ENCODE data around the gene UBE2E1.

UBE2E1 gene

GRCh38 chr3:23809840-23810342, 4.1 kb downstream of the UBE2E1 start:
- H3K4me3 ChIP-seq (ENCODE audit: control insufficient read depth in 1 of 7, extremely low read depth in 1 of 7, insufficient read depth in 4 of 7, low read depth in 2 of 7, low read length in 6 of 7): peak overlapping the region in 6 of 7 experiments; percentile 64 to 85 (median 76)
- H3K9me3 ChIP-seq (ENCODE audit: control extremely low read depth in 1 of 5, control insufficient read depth in 4 of 5, insufficient read depth in 2 of 5, low read depth in 1 of 5, low read length in 4 of 5): no peaks in the 10 kb centered on the region
- CTCF ChIA-PET: interaction anchor here (2.1 to 2.3 kb wide), 2 partner anchors 17 to 20 kb away, joined by 6 read pairs; no protein-coding TSS in a partner anchor
- POLR2A ChIA-PET: interaction anchor here (0.6 kb wide), 1 partner anchor 232 kb away, joined by 4 read pairs; no protein-coding TSS in a partner anchor
- DNase-seq: peak in 2 of 3 donors; percentile 25 to 37
- WGBS (ENCODE audit: insufficient coverage): 12% methylated on average over 8 of the region's 13 CpGs
- no peaks in the 10 kb centered on the region for H3K27me3 ChIP-seq (replicated peaks in 2 of 5; ENCODE audit: control insufficient read depth in 4 of 5, insufficient read depth in 5 of 5, low read length in 4 of 5)
- peaks cover 0 to 25% (median 2%) of the 10 kb centered on the region in 4 experiments for H3K36me3 ChIP-seq (ENCODE audit: control insufficient read depth in 4 of 4, insufficient read depth in 4 of 4, low read length in 3 of 4)
- H3K4me1 ChIP-seq (ENCODE audit: control extremely low read depth in 1 of 4, control insufficient read depth in 4 of 4, insufficient read depth in 4 of 4, low read length in 3 of 4): peaks cover 16 to 55% (median 52%) of the 10 kb centered on the region in 4 experiments
- H3K27ac ChIP-seq (ENCODE audit: insufficient read depth in 1 of 2, low read depth in 1 of 2, low read length in 2 of 2, poor library complexity in 1 of 2, severe bottlenecking in 2 of 2): peak overlapping the region; percentile 64 to 79

GRCh38 chr3:23810343-23811184, 4.8 kb downstream of the UBE2E1 start:
- Histone ChIP-seq H3K27me3 (replicated peaks in 2 of 5; ENCODE audit: control insufficient read depth in 4 of 5, insufficient read depth in 5 of 5, low read length in 4 of 5) (no peaks in the 10 kb centered on the region), H3K36me3 (ENCODE audit: control insufficient read depth in 4 of 4, insufficient read depth in 4 of 4, low read length in 3 of 4) (peaks cover 0 to 25% (median 3%) of the 10 kb centered on the region in 4 experiments), H3K4me3 (ENCODE audit: control insufficient read depth in 1 of 7, extremely low read depth in 1 of 7, insufficient read depth in 4 of 7, low read depth in 2 of 7, low read length in 6 of 7) (peak overlapping the region; percentile 47 to 85 (median 74)), H3K4me1 (ENCODE audit: control extremely low read depth in 1 of 4, control insufficient read depth in 4 of 4, insufficient read depth in 4 of 4, low read length in 3 of 4) (peaks cover 19 to 57% (median 52%) of the 10 kb centered on the region in 4 experiments), H3K9me3 (ENCODE audit: control extremely low read depth in 1 of 5, control insufficient read depth in 4 of 5, insufficient read depth in 2 of 5, low read depth in 1 of 5, low read length in 4 of 5) (no peaks in the 10 kb centered on the region), H3K27ac (ENCODE audit: insufficient read depth in 1 of 2, low read depth in 1 of 2, low read length in 2 of 2, poor library complexity in 1 of 2, severe bottlenecking in 2 of 2) (peak overlapping the region; percentile 64 to 79)
- under 1% methylated on average over 36 of the region's 78 CpGs for WGBS (ENCODE audit: insufficient coverage)
- CTCF ChIA-PET: interaction anchor here (1.4 to 2.3 kb wide), 3 partner anchors 17 to 26 kb away, joined by 4 to 6 read pairs (median 6); no protein-coding TSS in a partner anchor
- POLR2A ChIA-PET: interaction anchor here (0.6 kb wide), 1 partner anchor 233 kb away, joined by 4 read pairs; no protein-coding TSS in a partner anchor
- DNase-seq: peak in 2 of 3 donors; percentile 61 to 71

- no peaks in the 10 kb centered on the region for H3K9me3 ChIP-seq (ENCODE audit: control extremely low read depth in 1 of 5, control insufficient read depth in 4 of 5, insufficient read depth in 2 of 5, low read depth in 1 of 5, low read length in 4 of 5)
- no peaks in the 10 kb centered on the region for H3K27me3 ChIP-seq (replicated peaks in 2 of 5; ENCODE audit: control insufficient read depth in 4 of 5, insufficient read depth in 5 of 5, low read length in 4 of 5)
- H3K4me3 ChIP-seq (ENCODE audit: control insufficient read depth in 1 of 7, extremely low read depth in 1 of 7, insufficient read depth in 4 of 7, low read depth in 2 of 7, low read length in 6 of 7): peak overlapping the region; percentile 47 to 85 (median 74)
- H3K27ac ChIP-seq (ENCODE audit: insufficient read depth in 1 of 2, low read depth in 1 of 2, low read length in 2 of 2, poor library complexity in 1 of 2, severe bottlenecking in 2 of 2): peak overlapping the region; percentile 64 to 79
- CTCF ChIA-PET: interaction anchor here (0.8 to 2.3 kb wide), 4 partner anchors 19 to 66 kb away, joined by 3 to 9 read pairs (median 5); no protein-coding TSS in a partner anchor
- peaks cover 21 to 62% (median 58%) of the 10 kb centered on the region in 4 experiments for H3K4me1 ChIP-seq (ENCODE audit: control extremely low read depth in 1 of 4, control insufficient read depth in 4 of 4, insufficient read depth in 4 of 4, low read length in 3 of 4)
- POLR2A ChIA-PET: no interaction called here
- peak in 1 of 3 donors; percentile 23 for DNase-seq
- H3K36me3 ChIP-seq (ENCODE audit: control insufficient read depth in 4 of 4, insufficient read depth in 4 of 4, low read length in 3 of 4): peaks cover 0 to 29% (median 3%) of the 10 kb centered on the region in 4 experiments
- WGBS (ENCODE audit: insufficient coverage): 22% methylated on average over 9 of the region's 10 CpGs
Observed at GRCh38 chr3:23811185-23811527, 5.4 kb downstream of the UBE2E1 start.

GRCh38 chr3:23811919-23812318, 6.2 kb downstream of the UBE2E1 start:
- CTCF ChIA-PET: interaction anchor here (0.8 to 2.3 kb wide), 3 partner anchors 20 to 65 kb away, joined by 3 to 9 read pairs (median 4); no protein-coding TSS in a partner anchor
- Histone ChIP-seq H3K27ac (ENCODE audit: insufficient read depth in 1 of 2, low read depth in 1 of 2, low read length in 2 of 2, poor library complexity in 1 of 2, severe bottlenecking in 2 of 2) (no peak overlapping the region), H3K27me3 (replicated peaks in 2 of 5; ENCODE audit: control insufficient read depth in 4 of 5, insufficient read depth in 5 of 5, low read length in 4 of 5) (no peaks in the 10 kb centered on the region), H3K36me3 (ENCODE audit: control insufficient read depth in 4 of 4, insufficient read depth in 4 of 4, low read length in 3 of 4) (peaks cover 0 to 29% (median 3%) of the 10 kb centered on the region in 4 experiments), H3K9me3 (ENCODE audit: control extremely low read depth in 1 of 5, control insufficient read depth in 4 of 5, insufficient read depth in 2 of 5, low read depth in 1 of 5, low read length in 4 of 5) (no peaks in the 10 kb centered on the region), H3K4me3 (ENCODE audit: control insufficient read depth in 1 of 7, extremely low read depth in 1 of 7, insufficient read depth in 4 of 7, low read depth in 2 of 7, low read length in 6 of 7) (peak overlapping the region in 1 of 7 experiments; percentile 83), H3K4me1 (ENCODE audit: control extremely low read depth in 1 of 4, control insufficient read depth in 4 of 4, insufficient read depth in 4 of 4, low read length in 3 of 4) (peaks cover 21 to 64% (median 57%) of the 10 kb centered on the region in 4 experiments)
- DNase-seq: no peak
- POLR2A ChIA-PET: no interaction called here

GRCh38 chr3:23815879-23816278, 10.1 kb downstream of the UBE2E1 start:
- CTCF ChIA-PET: interaction anchor here (0.6 kb wide), 1 partner anchor 16 kb away, joined by 3 read pairs; no protein-coding TSS in a partner anchor
- Histone ChIP-seq H3K9me3 (ENCODE audit: control extremely low read depth in 1 of 5, control insufficient read depth in 4 of 5, insufficient read depth in 2 of 5, low read depth in 1 of 5, low read length in 4 of 5) (no peaks in the 10 kb centered on the region), H3K4me1 (ENCODE audit: control extremely low read depth in 1 of 4, control insufficient read depth in 4 of 4, insufficient read depth in 4 of 4, low read length in 3 of 4) (peaks cover 6 to 35% (median 24%) of the 10 kb centered on the region in 4 experiments), H3K36me3 (ENCODE audit: control insufficient read depth in 4 of 4, insufficient read depth in 4 of 4, low read length in 3 of 4) (peaks cover 0 to 33% (median 6%) of the 10 kb centered on the region in 4 experiments), H3K4me3 (ENCODE audit: control insufficient read depth in 1 of 7, extremely low read depth in 1 of 7, insufficient read depth in 4 of 7, low read depth in 2 of 7, low read length in 6 of 7) (peak overlapping the region in 1 of 7 experiments; percentile 50), H3K27ac (ENCODE audit: insufficient read depth in 1 of 2, low read depth in 1 of 2, low read length in 2 of 2, poor library complexity in 1 of 2, severe bottlenecking in 2 of 2) (peak overlapping the region in 1 of 2 experiments; percentile 27), H3K27me3 (replicated peaks in 2 of 5; ENCODE audit: control insufficient read depth in 4 of 5, insufficient read depth in 5 of 5, low read length in 4 of 5) (no peaks in the 10 kb centered on the region)
- POLR2A ChIA-PET: interaction anchor here (1.4 kb wide), 1 partner anchor 10 kb away, joined by 3 read pairs; no protein-coding TSS in a partner anchor
- 0% methylated on average over 1 of the region's 3 CpGs for WGBS (ENCODE audit: insufficient coverage)
- DNase-seq: no peak

- H3K4me1 ChIP-seq (ENCODE audit: control extremely low read depth in 1 of 4, control insufficient read depth in 4 of 4, insufficient read depth in 4 of 4, low read length in 3 of 4): peaks cover 6 to 28% (median 16%) of the 10 kb centered on the region in 4 experiments
- WGBS (ENCODE audit: insufficient coverage): no CpG with 5 or more reads among the region's 2 CpGs
- no peaks in the 10 kb centered on the region for H3K27me3 ChIP-seq (replicated peaks in 2 of 5; ENCODE audit: control insufficient read depth in 4 of 5, insufficient read depth in 5 of 5, low read length in 4 of 5)
- CTCF ChIA-PET: interaction anchor here (1.3 to 1.7 kb wide), 3 partner anchors 8 to 11 kb away, joined by 4 read pairs; no protein-coding TSS in a partner anchor
- H3K36me3 ChIP-seq (ENCODE audit: control insufficient read depth in 4 of 4, insufficient read depth in 4 of 4, low read length in 3 of 4): peaks cover 0 to 33% (median 6%) of the 10 kb centered on the region in 4 experiments
- DNase-seq: no peak
- no peaks in the 10 kb centered on the region for H3K9me3 ChIP-seq (ENCODE audit: control extremely low read depth in 1 of 5, control insufficient read depth in 4 of 5, insufficient read depth in 2 of 5, low read depth in 1 of 5, low read length in 4 of 5)
- no peak overlapping the region for H3K27ac ChIP-seq (ENCODE audit: insufficient read depth in 1 of 2, low read depth in 1 of 2, low read length in 2 of 2, poor library complexity in 1 of 2, severe bottlenecking in 2 of 2)
- H3K4me3 ChIP-seq (ENCODE audit: control insufficient read depth in 1 of 7, extremely low read depth in 1 of 7, insufficient read depth in 4 of 7, low read depth in 2 of 7, low read length in 6 of 7): no peak overlapping the region
- POLR2A ChIA-PET: interaction anchor here (1.4 kb wide), 1 partner anchor 9 kb away, joined by 3 read pairs; no protein-coding TSS in a partner anchor
Observed at GRCh38 chr3:23816721-23817120, 11.0 kb downstream of the UBE2E1 start.

Measured in common myeloid progenitor, CD34-positive (primary cell).